Right atrium auricular region (tissue), 2 donors: Measurements from ENCODE around the gene INTS11. TPM values are rescaled to one million over a fixed set of nuclear protein-coding genes. Genes with fewer than 3 reads are reported as not detected.

Source experiments
- DNase-seq: peaks from one replicate; pipeline ENCODE4 v3.0.0-alpha.2; 2019; ENCODE audit warnings: low spot score
- H3K27ac ChIP-seq, 2 donors: fragments of 200-600 bp; sonication (generic); 1 replicate in 1 of 2; 2 replicates in 1 of 2; pipeline ENCODE4 v1.5.1; 2016 to 2019
- H3K27me3 ChIP-seq, 2 donors: fragments of 200-600 bp; sonication (generic); one replicate each; pipeline versions ENCODE4 v1.5.1 to v1.6.0; 2017 to 2019
- H3K36me3 ChIP-seq: fragments of 200-600 bp; sonication (generic); one replicate; pipeline ENCODE4 v1.5.1; 2016
- H3K4me1 ChIP-seq, 2 donors: fragments of 200-600 bp; sonication (generic); one replicate each; pipeline versions ENCODE4 v1.5.1 to v1.6.0; 2017 to 2019
- H3K4me3 ChIP-seq, 2 donors: fragments of 200-600 bp; sonication (generic); 1 replicate in 1 of 2; 2 replicates in 1 of 2; pipeline ENCODE4 v1.5.1; 2017 to 2019; ENCODE audit warnings: mild to moderate bottlenecking in 1 of 2, moderate library complexity in 1 of 2
- H3K9me3 ChIP-seq, 2 donors: fragments of 200-600 bp; sonication (generic); one replicate each; pipeline ENCODE4 v1.5.1; 2019
- total RNA-seq, 2 donors: library from RNA; depleted of rRNA; stranded (reverse); fragments of >200 nt; gene quantifications; one replicate each; pipeline ENCODE4 v1.1.0, GENCODE V29; 2016
- TF ChIP-seq, protein P1 (sequence below), 2 donors: fragments of 200-600 bp; sonication (generic); IDR thresholded peaks; one replicate each; pipeline ENCODE4 v1.5.1; 2019; ENCODE audit warnings: antibody characterized with exemption in 2 of 2

INTS11 gene
- total RNA-seq, 2 donors from 2014 or later = 59.6 to 65.2 TPM

DNA sequence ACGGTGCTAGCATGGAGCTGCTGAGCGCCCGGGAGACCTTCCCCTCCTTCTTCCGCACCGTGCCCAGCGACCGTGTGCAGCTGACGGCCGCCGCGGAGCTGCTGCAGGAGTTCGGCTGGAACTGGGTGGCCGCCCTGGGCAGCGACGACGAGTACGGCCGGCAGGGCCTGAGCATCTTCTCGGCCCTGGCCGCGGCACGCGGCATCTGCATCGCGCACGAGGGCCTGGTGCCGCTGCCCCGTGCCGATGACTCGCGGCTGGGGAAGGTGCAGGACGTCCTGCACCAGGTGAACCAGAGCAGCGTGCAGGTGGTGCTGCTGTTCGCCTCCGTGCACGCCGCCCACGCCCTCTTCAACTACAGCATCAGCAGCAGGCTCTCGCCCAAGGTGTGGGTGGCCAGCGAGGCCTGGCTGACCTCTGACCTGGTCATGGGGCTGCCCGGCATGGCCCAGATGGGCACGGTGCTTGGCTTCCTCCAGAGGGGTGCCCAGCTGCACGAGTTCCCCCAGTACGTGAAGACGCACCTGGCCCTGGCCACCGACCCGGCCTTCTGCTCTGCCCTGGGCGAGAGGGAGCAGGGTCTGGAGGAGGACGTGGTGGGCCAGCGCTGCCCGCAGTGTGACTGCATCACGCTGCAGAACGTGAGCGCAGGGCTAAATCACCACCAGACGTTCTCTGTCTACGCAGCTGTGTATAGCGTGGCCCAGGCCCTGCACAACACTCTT lies 7.7 kb upstream of the INTS11 start:
- Histone ChIP-seq H3K27ac (no peak overlapping the region), H3K4me1 (peaks cover 0 to 22% of the 10 kb centered on the region in 2 donors), H3K4me3 (no peak overlapping the region), H3K27me3 (no peaks in the 10 kb centered on the region), H3K9me3 (no peaks in the 10 kb centered on the region), H3K36me3 (peaks cover 18% of the 10 kb centered on the region)
- no peak for DNase-seq
- TF ChIP-seq, protein P1, sequence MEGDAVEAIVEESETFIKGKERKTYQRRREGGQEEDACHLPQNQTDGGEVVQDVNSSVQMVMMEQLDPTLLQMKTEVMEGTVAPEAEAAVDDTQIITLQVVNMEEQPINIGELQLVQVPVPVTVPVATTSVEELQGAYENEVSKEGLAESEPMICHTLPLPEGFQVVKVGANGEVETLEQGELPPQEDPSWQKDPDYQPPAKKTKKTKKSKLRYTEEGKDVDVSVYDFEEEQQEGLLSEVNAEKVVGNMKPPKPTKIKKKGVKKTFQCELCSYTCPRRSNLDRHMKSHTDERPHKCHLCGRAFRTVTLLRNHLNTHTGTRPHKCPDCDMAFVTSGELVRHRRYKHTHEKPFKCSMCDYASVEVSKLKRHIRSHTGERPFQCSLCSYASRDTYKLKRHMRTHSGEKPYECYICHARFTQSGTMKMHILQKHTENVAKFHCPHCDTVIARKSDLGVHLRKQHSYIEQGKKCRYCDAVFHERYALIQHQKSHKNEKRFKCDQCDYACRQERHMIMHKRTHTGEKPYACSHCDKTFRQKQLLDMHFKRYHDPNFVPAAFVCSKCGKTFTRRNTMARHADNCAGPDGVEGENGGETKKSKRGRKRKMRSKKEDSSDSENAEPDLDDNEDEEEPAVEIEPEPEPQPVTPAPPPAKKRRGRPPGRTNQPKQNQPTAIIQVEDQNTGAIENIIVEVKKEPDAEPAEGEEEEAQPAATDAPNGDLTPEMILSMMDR (IDR thresholded peaks at IDR 0.05) = no peak

DNA sequence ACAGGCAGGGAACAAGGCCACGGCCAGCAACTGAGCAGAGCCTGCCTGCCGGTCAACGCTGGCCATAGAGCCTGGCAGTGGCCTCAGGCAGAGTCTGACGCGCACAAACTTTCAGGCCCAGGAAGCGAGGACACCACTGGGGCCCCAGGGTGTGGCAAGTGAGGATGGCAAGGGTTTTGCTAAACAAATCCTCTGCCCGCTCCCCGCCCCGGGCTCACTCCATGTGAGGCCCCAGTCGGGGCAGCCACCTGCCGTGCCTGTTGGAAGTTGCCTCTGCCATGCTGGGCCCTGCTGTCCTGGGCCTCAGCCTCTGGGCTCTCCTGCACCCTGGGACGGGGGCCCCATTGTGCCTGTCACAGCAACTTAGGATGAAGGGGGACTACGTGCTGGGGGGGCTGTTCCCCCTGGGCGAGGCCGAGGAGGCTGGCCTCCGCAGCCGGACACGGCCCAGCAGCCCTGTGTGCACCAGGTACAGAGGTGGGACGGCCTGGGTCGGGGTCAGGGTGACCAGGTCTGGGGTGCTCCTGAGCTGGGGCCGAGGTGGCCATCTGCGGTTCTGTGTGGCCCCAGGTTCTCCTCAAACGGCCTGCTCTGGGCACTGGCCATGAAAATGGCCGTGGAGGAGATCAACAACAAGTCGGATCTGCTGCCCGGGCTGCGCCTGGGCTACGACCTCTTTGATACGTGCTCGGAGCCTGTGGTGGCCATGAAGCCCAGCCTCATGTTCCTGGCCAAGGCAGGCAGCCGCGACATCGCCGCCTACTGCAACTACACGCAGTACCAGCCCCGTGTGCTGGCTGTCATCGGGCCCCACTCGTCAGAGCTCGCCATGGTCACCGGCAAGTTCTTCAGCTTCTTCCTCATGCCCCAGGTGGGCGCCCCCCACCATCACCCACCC lies 6.9 kb upstream of the INTS11 start, which contains the start of gene TAS1R3:
Gene TAS1R3, plus strand, starts transcription at position 213 of the 898 bp plus-strand sequence. Its CDS starts 66 bp downstream, at position 279.
- H3K27ac ChIP-seq = no peak within 1 kb of the TSS

DNA sequence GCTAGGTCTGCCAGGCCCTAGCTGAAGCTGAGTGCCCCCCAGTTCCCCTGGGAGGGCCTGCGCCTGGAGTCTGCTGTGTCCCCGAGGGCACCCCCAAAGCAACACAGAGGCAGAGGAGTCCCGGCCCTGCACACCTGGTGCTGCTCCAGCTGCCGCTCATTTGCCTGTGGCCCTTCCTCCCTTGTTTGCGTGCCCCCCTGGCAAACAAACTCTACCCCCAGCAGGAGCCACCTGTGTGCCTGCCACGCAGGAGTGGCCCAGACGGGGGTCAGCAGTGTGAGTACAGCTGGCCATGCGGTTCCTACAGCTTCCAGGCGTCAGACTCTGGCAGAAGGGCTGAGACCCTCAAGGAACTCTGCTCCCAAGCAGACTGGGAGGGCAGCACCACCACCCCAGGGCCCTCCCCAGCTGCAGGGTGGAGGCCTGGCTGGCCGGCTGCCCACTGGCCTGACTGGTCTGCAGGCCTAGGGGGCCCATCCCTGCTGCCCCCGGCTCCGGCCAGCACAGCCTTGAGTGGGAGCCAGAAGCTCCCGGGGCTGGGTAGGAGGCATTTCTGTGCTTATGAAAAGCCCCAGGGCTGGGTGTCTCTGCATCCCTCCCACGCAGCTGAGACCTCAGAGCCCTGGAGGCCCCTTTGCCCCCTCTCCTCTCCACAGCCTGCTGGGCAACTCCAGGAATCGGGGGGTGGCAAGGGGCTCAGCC lies 6.1 kb upstream of the INTS11 start:
- TF ChIP-seq, protein P1 (IDR thresholded peaks at IDR 0.05) = no peak
- Histone ChIP-seq H3K4me3 (no peak overlapping the region), H3K9me3 (no peaks in the 10 kb centered on the region), H3K36me3 (peaks cover 23% of the 10 kb centered on the region), H3K4me1 (peaks cover 0 to 39% of the 10 kb centered on the region in 2 donors), H3K27me3 (no peaks in the 10 kb centered on the region), H3K27ac (no peak overlapping the region)
- DNase-seq = no peak

More for the DNA sequence above, 6.9 kb upstream of the INTS11 start, which contains the start of gene TAS1R3:
- peaks cover 23% of the 10 kb centered on the region for H3K36me3 ChIP-seq
- TF ChIP-seq, protein P1 (IDR thresholded peaks at IDR 0.05) = no peak
- H3K4me1 ChIP-seq = peaks cover 0 to 31% of the 10 kb centered on the region in 2 donors
- no peaks in the 10 kb centered on the region for H3K9me3 ChIP-seq
- H3K27me3 ChIP-seq = no peaks in the 10 kb centered on the region
- no peak within 1 kb of the TSS for H3K4me3 ChIP-seq
- no peak for DNase-seq

DNA sequence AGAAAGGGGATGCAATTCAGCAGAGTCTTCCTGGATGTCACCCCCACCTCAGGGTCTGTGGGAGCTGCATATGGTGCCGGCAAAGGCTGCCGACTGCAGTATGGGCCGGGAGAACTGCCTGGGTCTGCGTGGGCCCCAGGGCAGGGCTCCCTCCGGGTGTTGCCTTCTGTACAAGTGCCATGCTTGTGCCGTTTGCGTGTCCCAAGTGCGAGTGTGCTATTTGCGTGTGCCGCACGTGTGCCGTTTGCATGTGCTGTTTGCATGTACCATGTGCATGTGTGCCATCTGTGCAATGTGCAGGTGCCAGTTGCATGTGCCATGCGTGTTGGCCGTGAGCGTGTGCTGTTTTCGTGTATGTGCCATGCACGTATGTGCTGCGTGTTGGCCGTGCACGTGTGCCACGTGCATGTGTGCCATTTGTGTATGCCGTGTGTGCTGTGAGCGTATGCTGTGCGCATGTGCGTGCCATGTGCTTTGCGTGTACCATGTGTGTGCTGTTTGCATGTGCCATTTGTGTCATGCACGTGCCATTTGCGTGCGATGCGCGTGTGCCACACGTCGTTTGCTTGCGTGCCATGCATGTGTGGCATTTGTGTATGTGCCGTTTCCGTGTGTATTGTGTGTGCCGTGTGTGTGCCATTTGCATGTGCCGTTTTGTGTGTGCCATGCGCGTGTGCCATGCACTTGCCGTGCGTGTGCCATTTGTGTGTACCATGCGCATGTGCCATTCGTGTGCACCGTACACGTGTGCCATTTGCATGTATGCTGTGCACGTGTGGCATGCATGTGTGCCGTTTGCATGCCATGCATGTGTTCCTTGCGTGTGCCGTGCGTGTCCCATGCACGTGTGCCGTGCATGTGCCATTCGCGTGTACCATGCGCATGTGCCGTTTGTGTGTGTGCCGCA lies 5.1 kb upstream of the INTS11 start:
- TF ChIP-seq, protein P1 (IDR thresholded peaks at IDR 0.05) = no peak
- Histone ChIP-seq H3K27me3 (no peaks in the 10 kb centered on the region), H3K27ac (no peak overlapping the region), H3K9me3 (no peaks in the 10 kb centered on the region), H3K36me3 (peaks cover 23% of the 10 kb centered on the region), H3K4me1 (peaks cover 0 to 46% of the 10 kb centered on the region in 2 donors), H3K4me3 (no peak overlapping the region)
- DNase-seq = no peak

DNA sequence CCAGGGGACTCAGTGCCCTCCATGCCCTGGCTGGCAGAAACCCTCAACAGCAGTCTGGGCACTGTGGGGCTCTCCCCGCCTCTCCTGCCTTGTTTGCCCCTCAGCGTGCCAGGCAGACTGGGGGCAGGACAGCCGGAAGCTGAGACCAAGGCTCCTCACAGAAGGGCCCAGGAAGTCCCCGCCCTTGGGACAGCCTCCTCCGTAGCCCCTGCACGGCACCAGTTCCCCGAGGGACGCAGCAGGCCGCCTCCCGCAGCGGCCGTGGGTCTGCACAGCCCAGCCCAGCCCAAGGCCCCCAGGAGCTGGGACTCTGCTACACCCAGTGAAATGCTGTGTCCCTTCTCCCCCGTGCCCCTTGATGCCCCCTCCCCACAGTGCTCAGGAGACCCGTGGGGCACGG lies 3.8 kb upstream of the INTS11 start:
- no peak overlapping the region for H3K27ac ChIP-seq
- no peaks in the 10 kb centered on the region for H3K9me3 ChIP-seq
- peaks cover 0 to 47% of the 10 kb centered on the region in 2 donors for H3K4me1 ChIP-seq
- H3K27me3 ChIP-seq = no peaks in the 10 kb centered on the region
- TF ChIP-seq, protein P1 (IDR thresholded peaks at IDR 0.05) = no peak
- no peak overlapping the region for H3K4me3 ChIP-seq
- DNase-seq = no peak
- peaks cover 23% of the 10 kb centered on the region for H3K36me3 ChIP-seq
